B cell (primary cell): Measurements from ENCODE around the gene C1QA.

Experiments used
- CTCF ChIP-seq: fragments of 200-600 bp; IDR thresholded peaks from one replicate; pipeline ENCODE4 v1.8.0; 2022; ENCODE audit warnings: antibody characterized with exemption, mild to moderate bottlenecking
- EZH2 ChIP-seq: IDR thresholded peaks from 2 replicates; pipeline ENCODE4 v1.6.1; 2012; ENCODE audit warnings: borderline replicate concordance, low read depth, mild to moderate bottlenecking, moderate library complexity, low read length; ENCODE audit not compliant: insufficient read depth, poor library complexity, severe bottlenecking

GRCh38 chr1:22587247-22587646 is 49.2 kb upstream of the C1QA start:
- no peak for TF ChIP-seq CTCF
- TF ChIP-seq EZH2 = no peak
